DMS 273 (cell line): ENCODE measurements around the gene ZRANB2.

ENCODE experiments used
- DNase-seq: peaks from one replicate; lab custom pipeline; 2025; ENCODE audit not compliant: unreplicated experiment; lab: John Stamatoyannopoulos, UW

Gene ZRANB2

GRCh38 chr1:71071720-71072119 lies 9.1 kb downstream of the ZRANB2 start:
- no peak for DNase-seq

GRCh38 chr1:71068325-71069240 lies 12.3 kb downstream of the ZRANB2 start:
- DNase-seq: no peak

- peak; percentile 25 for DNase-seq
Measured at GRCh38 chr1:71054791-71055190, 26.0 kb downstream of the ZRANB2 start.

- DNase-seq: peak; percentile 25
Measured at GRCh38 chr1:71054281-71054731, 26.5 kb downstream of the ZRANB2 start.

- peak; percentile 12 for DNase-seq
Measured at GRCh38 chr1:71053758-71054157, 27.1 kb downstream of the ZRANB2 start.

- DNase-seq: no peak
Measured at GRCh38 chr1:71053146-71053545, 27.7 kb downstream of the ZRANB2 start.

GRCh38 chr1:71049951-71050598 lies 30.8 kb downstream of the ZRANB2 start:
- DNase-seq: peak; percentile 84

- peak; percentile 69 for DNase-seq
Measured at GRCh38 chr1:71047635-71048607, 32.9 kb downstream of the ZRANB2 start, which contains the start of gene PTGER3. PTGER3 (minus strand) TSS chr1:71047816; CDS start chr1:71047577, 239 bp downstream.

GRCh38 chr1:71046891-71047634 lies 33.8 kb downstream of the ZRANB2 start:
- DNase-seq: peak; percentile 52

GRCh38 chr1:71045463-71046028 lies 35.3 kb downstream of the ZRANB2 start:
- DNase-seq: no peak

- DNase-seq: no peak
Measured at GRCh38 chr1:71044833-71045232, 36.0 kb downstream of the ZRANB2 start.

GRCh38 chr1:71043065-71043464 lies 37.8 kb downstream of the ZRANB2 start:
- DNase-seq: no peak

GRCh38 chr1:71041806-71042205 lies 39.0 kb downstream of the ZRANB2 start:
- DNase-seq: no peak

GRCh38 chr1:71039661-71040262 lies 41.1 kb downstream of the ZRANB2 start:
- no peak for DNase-seq

GRCh38 chr1:71038942-71039341 lies 41.9 kb downstream of the ZRANB2 start:
- no peak for DNase-seq

- no peak for DNase-seq
Measured at GRCh38 chr1:71037829-71038620, 42.8 kb downstream of the ZRANB2 start.

- DNase-seq: no peak
Measured at GRCh38 chr1:71037066-71037465, 43.8 kb downstream of the ZRANB2 start.

GRCh38 chr1:71033136-71033535 lies 47.7 kb downstream of the ZRANB2 start:
- DNase-seq: no peak

GRCh38 chr1:71031426-71031825 lies 49.4 kb downstream of the ZRANB2 start:
- no peak for DNase-seq
